Nephron (organoid): ENCODE results near the gene SEMA4A.
"Not testable (repeated sequence)": the region's sequence is repeated elsewhere in the genome, so short reads cannot be mapped to it uniquely, and the experiment has no call there.

ENCODE experiments used
- H3K27ac Mint-ChIP-seq, 3 experiments: 2 replicates each; pipeline ENCODE4 v1.8.0; 2020; ENCODE audit warnings: mixed read lengths in 3 of 3, mild to moderate bottlenecking in 2 of 3, moderate library complexity in 1 of 3
- H3K27me3 Mint-ChIP-seq: 2 replicates; pipeline ENCODE4 v1.8.0; 2021; ENCODE audit warnings: low read depth, mild to moderate bottlenecking, moderate library complexity, mixed read lengths
- H3K36me3 Mint-ChIP-seq: 2 replicates; pipeline ENCODE4 v1.8.0; 2020; ENCODE audit warnings: low read depth, mixed read lengths
- H3K4me1 Mint-ChIP-seq: 2 replicates; pipeline ENCODE4 v1.8.0; 2020; ENCODE audit warnings: mixed read lengths
- H3K4me3 Mint-ChIP-seq, 3 experiments: 2 replicates each; pipeline ENCODE4 v1.8.0; 2020; ENCODE audit warnings: mild to moderate bottlenecking in 3 of 3, mixed read lengths in 3 of 3, moderate library complexity in 2 of 3
- H3K9me3 Mint-ChIP-seq: 2 replicates; pipeline ENCODE4 v1.8.0; 2020; ENCODE audit warnings: mixed read lengths
- CTCF ChIP-seq, 3 experiments: fragments of 200-600 bp; sonication (generic); IDR thresholded peaks; one replicate each; pipeline ENCODE4 v1.5.0; 2021; ENCODE audit warnings: antibody characterized with exemption in 3 of 3; ENCODE audit not compliant: unreplicated experiment in 3 of 3

The SEMA4A gene

GRCh38 chr1:156114101-156114918 lies 39.1 kb upstream of the SEMA4A start, which contains the start of gene LMNA:
Gene LMNA (plus strand): TSS chr1:156114711. CDS start chr1:156114919, 208 bp downstream.
- Mint-ChIP-seq H3K9me3 (no peaks in the 10 kb centered on the region), H3K36me3 (peaks cover 12% of the 10 kb centered on the region), H3K27ac (peak within 1 kb of the TSS; percentile 89 to 96 (median 94)), H3K4me3 (peak within 1 kb of the TSS; percentile 93 to 98 (median 96)), H3K4me1 (peaks cover 63% of the 10 kb centered on the region), H3K27me3 (peaks cover 8% of the 10 kb centered on the region)
- no peak for TF ChIP-seq CTCF (IDR thresholded peaks at IDR 0.05; ENCODE audit: unreplicated experiment in 3 of 3)

- peak overlapping the region; percentile 93 to 98 (median 96) for H3K4me3 Mint-ChIP-seq
- TF ChIP-seq CTCF (IDR thresholded peaks at IDR 0.05; ENCODE audit: unreplicated experiment in 3 of 3), result no peak
- peaks cover 8% of the 10 kb centered on the region for H3K27me3 Mint-ChIP-seq
- H3K4me1 Mint-ChIP-seq, result peaks cover 63% of the 10 kb centered on the region
- H3K36me3 Mint-ChIP-seq, result peaks cover 10% of the 10 kb centered on the region
- H3K9me3 Mint-ChIP-seq, result no peaks in the 10 kb centered on the region
- H3K27ac Mint-ChIP-seq, result peak overlapping the region; percentile 89 to 96 (median 94)
Measured at GRCh38 chr1:156114919-156115513, 38.4 kb upstream of the SEMA4A start.

GRCh38 chr1:156115514-156116374 lies 37.6 kb upstream of the SEMA4A start:
- Mint-ChIP-seq H3K36me3 (peaks cover 8% of the 10 kb centered on the region), H3K27me3 (peaks cover 8% of the 10 kb centered on the region), H3K4me1 (peaks cover 67% of the 10 kb centered on the region), H3K4me3 (peak overlapping the region; percentile 93 to 98 (median 96)), H3K9me3 (no peaks in the 10 kb centered on the region), H3K27ac (peak overlapping the region; percentile 89 to 96 (median 94))
- TF ChIP-seq CTCF (IDR thresholded peaks at IDR 0.05; ENCODE audit: unreplicated experiment in 3 of 3), result no peak

GRCh38 chr1:156116731-156117130 lies 36.7 kb upstream of the SEMA4A start:
- not testable (repeated sequence) for H3K27me3 Mint-ChIP-seq, H3K36me3 Mint-ChIP-seq, H3K9me3 Mint-ChIP-seq
- Mint-ChIP-seq H3K4me3 (peak overlapping the region; percentile 93 to 98 (median 96)), H3K27ac (peak overlapping the region; percentile 89 to 96 (median 94)), H3K4me1 (peaks cover 73% of the 10 kb centered on the region)

GRCh38 chr1:156117414-156118176 lies 35.8 kb upstream of the SEMA4A start:
- peak overlapping the region; percentile 94 to 96 (median 95) for H3K27ac Mint-ChIP-seq
- no peaks in the 10 kb centered on the region for H3K9me3 Mint-ChIP-seq
- H3K4me3 Mint-ChIP-seq, result peak overlapping the region in 2 of 3 experiments; percentile 83 to 89
- no peak for TF ChIP-seq CTCF (IDR thresholded peaks at IDR 0.05; ENCODE audit: unreplicated experiment in 3 of 3)
- H3K4me1 Mint-ChIP-seq, result peaks cover 71% of the 10 kb centered on the region
- peaks cover 5% of the 10 kb centered on the region for H3K36me3 Mint-ChIP-seq
- H3K27me3 Mint-ChIP-seq, result peaks cover 8% of the 10 kb centered on the region
